Stimulated activated CD8-positive, alpha-beta memory T cell treated with anti-CD3 and anti-CD28 coated beads, Interleukin-7, amount 100 ng/mL, for 1 hour (primary cell): ENCODE measurements around the gene NBEAL1.
"Not testable (repeated sequence)": the region's sequence is repeated elsewhere in the genome, so short reads cannot be mapped to it uniquely, and the experiment has no call there.

Source experiments
- DNase-seq, 2 donors: peaks; one replicate each; pipeline ENCODE4 v3.0.0-alpha.2; 2020; ENCODE audit warnings: low read depth in 2 of 2

NBEAL1 gene

DNA sequence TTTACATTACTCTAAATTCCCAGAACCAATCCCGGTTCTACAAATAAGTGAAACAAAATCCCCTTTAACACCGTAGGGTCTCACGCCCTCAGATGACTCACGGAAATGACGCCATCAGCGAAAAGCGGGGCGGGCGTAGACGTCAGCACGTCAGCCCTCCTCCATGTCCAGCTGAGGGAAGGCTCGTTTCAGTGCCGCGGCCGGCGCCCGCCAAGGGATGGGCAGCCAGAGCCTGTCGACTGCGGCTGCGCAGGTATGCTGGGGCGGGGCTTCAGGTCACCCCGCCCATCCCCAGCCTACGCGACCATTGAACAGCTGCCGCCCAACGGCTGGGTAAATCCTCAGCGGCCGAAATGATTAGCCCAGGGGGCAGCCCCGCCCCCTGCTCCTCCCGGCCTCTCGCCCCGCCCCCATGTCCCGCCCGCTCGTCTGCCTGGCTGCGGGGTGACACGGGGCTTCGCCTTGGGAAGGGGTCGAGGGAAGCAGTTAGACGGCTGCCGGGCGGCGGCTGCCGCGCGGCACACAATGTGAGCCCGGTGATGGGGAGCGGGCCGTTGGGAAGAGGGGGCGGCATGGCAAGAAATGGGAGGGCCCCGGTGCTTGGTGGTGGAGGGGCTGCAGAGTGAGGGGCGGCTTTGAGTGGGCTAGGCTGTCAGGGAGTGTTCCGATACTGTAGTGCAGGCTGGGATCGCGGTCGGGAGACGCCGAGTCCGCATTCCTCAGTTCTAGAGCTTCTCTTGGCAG lies at the start of gene NBEAL1:
Gene NBEAL1 (plus strand): TSS at position 420 of the 744 bp plus-strand sequence. CDS start 1,510 bp downstream, outside the sequence.
- peak; percentile 90 to 94 for DNase-seq

DNA sequence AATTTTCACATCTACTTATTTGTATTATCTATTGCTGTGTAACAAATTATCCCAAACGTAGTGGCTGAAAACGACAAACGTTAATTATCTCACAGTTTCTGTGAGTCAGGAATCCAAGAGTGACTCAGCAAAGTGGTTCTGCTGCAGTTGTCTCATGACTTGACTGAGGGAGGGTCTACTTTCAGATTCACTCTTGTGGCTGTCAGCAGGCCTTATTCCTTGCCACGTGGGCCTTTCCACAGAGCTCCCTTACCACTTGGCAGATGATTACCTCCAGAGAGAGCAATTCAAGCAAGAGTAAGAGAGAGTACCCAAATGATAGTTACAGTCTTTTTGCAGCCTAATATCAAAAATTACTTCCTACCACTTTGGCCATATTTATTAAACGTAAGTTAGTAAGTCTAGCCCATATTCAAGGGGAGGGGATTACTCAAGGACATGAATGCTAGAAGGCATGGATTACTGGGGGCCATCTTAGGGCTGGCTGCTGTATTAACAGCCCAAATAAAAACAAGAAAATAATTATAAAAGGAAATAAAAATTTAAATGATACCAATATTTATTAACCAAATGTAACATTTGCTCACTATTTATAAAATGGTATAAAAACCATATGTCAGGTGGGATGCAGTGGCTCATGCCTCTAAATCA lies 48.7 kb upstream of the NBEAL1 start:
- no peak for DNase-seq

DNA sequence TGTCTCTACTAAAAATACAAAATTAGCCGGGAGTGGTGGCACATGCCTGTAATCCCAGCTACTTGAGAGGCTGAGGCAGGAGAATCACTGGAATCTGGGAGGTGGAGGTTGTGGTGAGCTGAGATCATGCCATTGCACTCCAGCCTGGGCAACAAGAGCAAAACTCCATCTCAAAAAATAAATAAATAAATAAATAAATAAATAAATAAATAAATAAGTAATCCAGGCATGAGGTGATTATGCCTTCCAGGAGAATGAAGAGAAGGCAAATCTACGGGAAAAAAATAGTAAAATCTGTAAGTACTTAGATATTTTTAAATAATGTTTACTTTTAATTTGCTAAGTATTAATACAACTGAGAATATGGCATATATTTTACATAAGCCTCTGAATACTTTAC lies 45.3 kb upstream of the NBEAL1 start:
- not testable (repeated sequence) for DNase-seq

- DNase-seq = no peak
Measured at GRCh38 chr2:202976809-202977208, 37.9 kb upstream of the NBEAL1 start.

- DNase-seq = no peak
Measured at GRCh38 chr2:202982779-202983491, 31.7 kb upstream of the NBEAL1 start.

- no peak for DNase-seq
Measured at GRCh38 chr2:202989749-202990148, 24.9 kb upstream of the NBEAL1 start.

DNA sequence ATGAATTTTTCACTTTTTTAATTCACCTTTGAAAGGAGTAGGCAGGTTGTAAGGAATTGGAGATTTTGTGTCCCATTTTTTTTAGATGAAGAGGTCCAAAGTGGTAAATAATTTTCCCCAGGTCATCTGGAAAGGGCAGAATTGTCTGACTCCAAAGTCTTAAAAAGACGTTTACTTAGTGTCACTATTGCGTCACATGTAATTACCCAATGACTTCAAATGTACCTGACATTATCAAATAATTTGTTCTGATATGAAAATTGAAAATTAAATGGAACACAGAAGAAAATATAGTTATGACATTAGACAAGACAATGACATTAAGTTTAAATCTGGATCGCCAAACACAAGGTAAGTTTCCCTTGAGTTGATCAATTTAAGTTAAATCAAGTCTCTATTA lies 24.2 kb upstream of the NBEAL1 start:
- no peak for DNase-seq

GRCh38 chr2:202997113-202997512 lies 17.6 kb upstream of the NBEAL1 start:
- not testable (repeated sequence) for DNase-seq

DNA sequence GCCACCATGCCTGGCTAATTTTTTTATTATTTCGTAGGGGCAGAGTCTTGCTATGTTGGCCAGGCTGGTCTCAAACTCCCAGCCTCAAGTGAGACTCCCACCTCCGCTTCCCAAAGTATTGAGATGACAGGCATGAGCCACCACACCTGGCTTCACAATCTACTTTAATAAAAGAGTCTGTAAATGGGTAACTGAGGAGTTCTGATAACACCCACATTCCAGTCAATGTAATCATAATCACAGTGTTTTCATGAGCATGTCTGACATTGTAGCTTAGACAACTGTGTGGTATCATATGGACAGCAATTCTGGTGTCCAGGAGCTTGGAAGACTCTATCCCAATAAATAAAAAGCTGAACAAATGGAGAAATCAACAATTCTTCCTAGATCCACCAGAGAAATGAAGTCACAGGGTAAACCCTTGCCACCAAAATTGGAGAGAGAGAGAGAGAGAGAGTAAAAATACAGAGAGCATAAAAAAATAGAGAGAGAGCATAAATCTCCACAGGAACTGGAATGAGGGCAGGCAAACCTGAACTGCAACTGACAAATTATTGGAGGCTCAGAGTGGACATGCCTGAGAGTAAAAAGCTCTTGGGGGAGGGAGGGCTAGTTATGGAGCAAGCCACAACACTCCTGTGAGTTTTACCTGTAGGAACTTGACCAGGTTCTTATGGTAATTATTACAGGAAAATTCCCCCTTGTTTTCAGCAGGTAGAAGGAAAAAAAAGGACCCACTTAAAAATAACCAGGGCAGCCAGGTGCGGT lies 12.4 kb upstream of the NBEAL1 start:
- DNase-seq = no peak

DNA sequence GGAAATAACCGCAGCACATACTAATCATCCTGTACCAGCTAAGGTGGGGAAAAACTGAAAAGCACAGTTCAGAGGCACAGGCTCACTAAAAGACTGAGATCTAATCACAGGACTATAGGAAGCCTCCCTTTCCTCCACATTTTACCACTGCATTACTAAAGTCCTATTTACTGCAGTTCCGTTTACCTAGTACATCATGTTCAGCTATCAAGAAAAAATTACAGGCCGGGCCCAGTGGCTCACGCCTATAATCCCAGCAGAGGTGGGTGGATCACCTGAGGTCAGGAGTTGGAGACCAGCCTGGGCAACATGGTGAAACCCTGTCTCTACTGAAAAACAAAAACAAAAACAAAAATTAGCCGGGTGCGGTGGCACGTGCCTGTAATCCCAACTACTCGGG lies 11.0 kb upstream of the NBEAL1 start:
- no peak for DNase-seq

DNA sequence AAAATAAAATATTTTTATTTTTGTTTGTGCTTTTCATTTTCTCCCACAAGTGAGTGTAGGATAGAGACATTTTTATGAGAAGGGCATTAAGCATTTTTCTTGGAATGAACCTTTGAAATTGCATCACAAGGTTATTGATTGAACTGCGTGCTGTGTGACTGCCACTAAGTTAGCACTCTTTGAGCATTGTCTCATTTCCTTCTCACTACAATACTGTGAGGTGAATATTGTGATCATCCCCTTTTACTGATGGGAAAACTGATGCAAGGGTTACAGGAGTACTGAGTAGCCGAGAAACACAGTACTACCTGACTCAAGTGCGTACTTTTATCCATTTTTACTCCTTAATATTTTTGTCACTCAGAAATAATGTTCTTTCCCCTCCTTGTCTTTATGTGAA lies 2.0 kb downstream of the NBEAL1 start:
- DNase-seq = no peak

DNA sequence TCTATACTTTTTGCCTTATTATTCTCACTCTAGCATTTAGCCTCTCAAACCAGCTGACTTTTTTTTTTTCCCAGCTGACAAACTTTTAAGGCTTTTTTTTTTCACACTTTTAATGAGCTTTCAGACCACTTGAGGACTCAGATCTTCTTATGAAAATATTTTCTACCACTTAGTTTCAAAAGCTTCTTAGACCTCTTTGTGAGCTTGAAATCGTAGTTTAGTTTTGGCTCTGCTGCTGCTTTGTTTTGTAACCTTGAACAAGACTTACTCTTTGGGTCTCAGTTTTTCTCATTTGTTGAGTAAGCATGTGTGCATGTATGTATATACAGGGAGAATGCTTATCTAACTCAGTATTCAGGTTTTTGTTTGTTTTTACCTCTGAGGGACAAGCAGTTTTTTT lies 3.5 kb downstream of the NBEAL1 start:
- no peak for DNase-seq

DNA sequence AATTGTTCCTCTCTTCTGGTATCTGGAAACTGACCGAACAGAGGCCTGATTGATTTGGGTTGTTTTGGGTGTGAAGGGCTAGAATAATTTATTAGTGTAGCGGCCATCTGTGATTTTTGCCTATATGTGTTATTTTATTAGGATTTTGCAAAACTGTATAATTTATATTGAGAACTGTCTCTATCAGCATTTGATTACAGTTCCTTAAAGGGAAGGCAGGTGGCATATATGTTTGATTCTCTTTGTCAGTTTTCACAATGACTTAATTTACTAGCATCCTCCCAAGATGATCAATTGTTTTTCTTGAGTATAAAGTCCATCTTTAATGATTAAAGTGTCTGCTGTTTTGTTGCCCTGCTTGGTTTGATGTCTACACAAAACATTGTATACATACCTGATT lies 4.5 kb downstream of the NBEAL1 start:
- no peak for DNase-seq

GRCh38 chr2:203021991-203022390 lies 7.3 kb downstream of the NBEAL1 start:
- DNase-seq = no peak

DNA sequence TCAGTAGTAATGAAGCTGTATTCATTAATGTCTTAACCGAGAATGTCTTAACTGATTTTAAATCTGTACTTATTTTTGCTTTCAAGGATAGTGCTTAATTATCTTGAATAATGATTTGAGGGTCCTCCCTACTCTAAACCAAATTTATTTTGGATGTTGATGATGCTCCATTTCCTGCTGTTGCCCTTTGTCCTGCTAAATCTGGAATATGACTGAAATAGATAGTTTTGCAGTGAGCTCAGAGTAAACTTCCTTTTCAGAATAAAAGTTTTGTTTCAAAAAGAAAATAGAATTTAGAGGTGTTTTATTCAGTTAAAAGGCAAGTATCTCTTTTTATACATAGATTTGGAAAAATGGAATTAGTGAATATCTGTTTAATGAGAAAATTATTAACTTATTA lies 8.1 kb downstream of the NBEAL1 start:
- no peak for DNase-seq

DNA sequence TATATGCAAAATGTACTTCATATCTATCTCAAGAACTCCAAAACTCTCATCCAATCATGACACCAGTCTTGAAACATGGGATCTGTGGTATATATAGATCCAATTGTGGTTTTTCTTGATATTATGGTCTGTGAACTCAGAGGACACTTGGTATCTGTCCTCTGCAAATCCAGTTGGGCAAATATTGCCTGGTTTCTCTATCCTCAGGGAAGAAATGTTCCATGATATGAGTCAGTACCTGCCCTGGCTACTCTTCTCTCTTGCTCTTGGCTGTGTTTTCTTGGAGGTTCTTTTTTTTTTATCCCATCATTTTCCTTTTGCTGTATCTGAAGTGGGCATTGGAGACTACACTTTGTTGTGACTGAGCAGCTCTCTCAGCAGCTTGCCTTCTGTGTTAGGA lies 10.9 kb downstream of the NBEAL1 start:
- no peak for DNase-seq

DNA sequence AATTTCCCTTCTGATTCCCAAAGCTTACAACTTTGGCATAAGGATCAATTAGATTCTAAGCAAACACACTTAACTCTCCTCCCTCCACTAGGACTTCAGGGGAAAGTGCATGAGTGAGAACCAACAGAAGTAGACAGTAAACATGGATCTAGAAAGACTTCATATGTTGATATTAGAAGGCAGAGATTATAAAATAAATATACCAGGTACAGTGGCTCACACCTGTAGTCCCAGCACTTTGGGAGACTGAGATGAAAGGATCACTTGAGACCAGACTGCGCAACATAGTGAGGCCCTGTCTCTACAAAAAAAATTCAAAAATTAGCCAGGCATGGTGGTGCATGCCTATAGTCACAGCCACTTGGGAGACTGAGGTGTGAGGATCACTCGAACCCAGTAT lies 15.9 kb downstream of the NBEAL1 start:
- no peak for DNase-seq

DNA sequence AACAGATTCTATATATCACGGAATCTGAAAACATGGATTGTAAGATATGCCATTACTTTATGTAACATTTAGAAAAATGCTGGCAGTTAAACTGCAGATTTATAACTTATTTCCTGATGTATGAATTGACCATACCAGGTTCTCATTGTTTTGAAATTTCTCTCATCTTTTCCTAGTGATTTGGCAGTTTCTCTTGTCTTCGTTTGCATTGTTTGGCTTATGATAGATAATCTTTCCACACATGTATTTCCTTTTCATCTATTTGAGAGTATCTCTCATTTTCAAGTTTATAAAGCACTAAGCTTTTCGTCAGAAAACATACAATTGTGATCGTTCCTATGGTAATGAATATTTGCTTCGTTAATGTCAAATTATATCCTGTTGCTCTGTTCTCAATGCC lies 16.3 kb downstream of the NBEAL1 start:
- no peak for DNase-seq

DNA sequence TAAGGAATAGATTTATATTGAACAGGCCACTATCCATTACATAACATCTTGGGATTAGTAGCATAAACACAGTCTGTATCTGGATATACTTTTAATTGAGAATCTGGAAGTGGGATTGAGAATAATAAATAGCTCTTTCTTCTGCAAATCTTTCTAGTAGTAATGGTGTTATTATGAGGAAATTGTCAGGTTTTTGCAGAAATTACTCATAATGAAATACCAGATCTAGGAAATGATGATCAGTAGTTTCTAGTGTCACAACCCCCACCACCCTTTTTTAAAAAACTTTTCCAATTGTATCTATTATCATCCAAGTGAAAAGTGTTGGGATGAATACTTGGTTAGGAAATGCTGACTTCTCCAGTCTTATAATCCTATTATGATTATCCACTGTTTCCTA lies 18.7 kb downstream of the NBEAL1 start:
- DNase-seq = no peak

DNA sequence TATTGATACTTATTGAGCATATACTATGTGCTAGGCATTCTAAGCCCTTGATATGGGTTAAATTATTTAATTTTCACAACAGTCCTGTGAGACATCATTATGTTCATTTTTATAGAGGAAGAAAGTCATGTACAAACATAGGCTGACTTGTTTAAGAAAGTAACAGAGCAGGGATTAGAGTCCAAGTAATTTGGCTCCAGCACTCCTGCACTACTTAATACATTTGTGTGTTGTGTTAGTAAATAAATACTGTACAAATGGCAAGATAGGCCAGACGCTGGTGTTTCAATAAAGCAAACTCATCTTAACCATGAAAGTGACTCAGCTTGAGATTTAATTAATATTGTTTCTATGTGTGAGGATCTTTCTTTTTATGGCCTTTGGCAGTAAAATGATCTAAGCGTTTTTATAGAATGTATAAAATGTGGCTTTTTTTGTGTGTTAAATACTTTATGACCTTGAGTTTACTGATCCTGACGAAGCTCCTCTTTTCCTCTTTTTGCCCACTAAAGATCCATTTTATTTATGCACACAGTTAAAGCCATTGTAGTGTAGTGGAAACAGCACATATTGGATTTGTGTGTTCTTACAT lies 21.3 kb downstream of the NBEAL1 start:
- DNase-seq = no peak

- no peak for DNase-seq
Measured at GRCh38 chr2:203037026-203037425, 22.4 kb downstream of the NBEAL1 start.

- no peak for DNase-seq
Measured at GRCh38 chr2:203038586-203038985, 23.9 kb downstream of the NBEAL1 start.
